ENCODE results near the gene ENDOG. TPM values are rescaled to one million over a fixed set of nuclear protein-coding genes. Genes with fewer than 3 reads are reported as not detected.
"Not testable (repeated sequence)": the region's sequence is repeated elsewhere in the genome, so short reads cannot be mapped to it uniquely, and the experiment has no call there.

The ENDOG gene
- total RNA-seq, 1 experiment from 2014 or later = 16.7 TPM

- not testable (repeated sequence) for H3K9ac ChIP-seq (ENCODE audit: extremely low read depth, insufficient read length, low read length); H3K56ac ChIP-seq (ENCODE audit: insufficient read length, low read depth, low read length); H3T11ph ChIP-seq (ENCODE audit: low read length); H3K9me3 ChIP-seq (ENCODE audit: control insufficient read depth, low read depth, low read length); H3K4ac ChIP-seq (ENCODE audit: low read depth, low read length); H4K8ac ChIP-seq (replicated peaks; ENCODE audit: insufficient read length, low read depth, low read length); H3K4me1 ChIP-seq (ENCODE audit: insufficient read depth, low read length); H2AFZ ChIP-seq (ENCODE audit: low read length); H3K27me3 Mint-ChIP-seq (ENCODE audit: low read depth); H3K14ac ChIP-seq (ENCODE audit: insufficient read depth, low read length); H2BK12ac ChIP-seq (ENCODE audit: insufficient read length, low read depth, low read length); H3K27me3 ChIP-seq (ENCODE audit: insufficient read depth, low read length); H3K23ac ChIP-seq (ENCODE audit: insufficient read length, low read depth, low read length); H3K23me2 ChIP-seq (ENCODE audit: insufficient read length, low read depth, low read length, poor library complexity, severe bottlenecking); H2BK15ac ChIP-seq (ENCODE audit: low read depth, low read length); H3K27ac ChIP-seq (ENCODE audit: insufficient read length, low read depth, low read length); H3K79me1 ChIP-seq (ENCODE audit: insufficient read depth, low read depth, low read length, poor library complexity, severe bottlenecking); H4K20me1 ChIP-seq (ENCODE audit: control insufficient read depth, insufficient read depth, insufficient read length); H3K4me2 ChIP-seq (ENCODE audit: insufficient read depth, insufficient read length, low read length); H4K91ac ChIP-seq (ENCODE audit: insufficient read length, low read depth, low read length); H3K79me2 ChIP-seq (ENCODE audit: insufficient read depth, low read length); H2BK120ac ChIP-seq (ENCODE audit: low read depth, low read length, poor library complexity, severe bottlenecking); H2AK5ac ChIP-seq (ENCODE audit: insufficient read length, low read length); H4K5ac ChIP-seq (ENCODE audit: insufficient read length, low read depth, low read length); DNase-seq; H2BK5ac ChIP-seq (ENCODE audit: insufficient read length, low read length); H2BK20ac ChIP-seq (ENCODE audit: low read depth, low read length, poor library complexity, severe bottlenecking); H3K4me3 Mint-ChIP-seq; H3K4me1 Mint-ChIP-seq; H3K27ac Mint-ChIP-seq; H3K18ac ChIP-seq (ENCODE audit: insufficient read length, low read depth, low read length)
- TF ChIP-seq, protein P1, sequence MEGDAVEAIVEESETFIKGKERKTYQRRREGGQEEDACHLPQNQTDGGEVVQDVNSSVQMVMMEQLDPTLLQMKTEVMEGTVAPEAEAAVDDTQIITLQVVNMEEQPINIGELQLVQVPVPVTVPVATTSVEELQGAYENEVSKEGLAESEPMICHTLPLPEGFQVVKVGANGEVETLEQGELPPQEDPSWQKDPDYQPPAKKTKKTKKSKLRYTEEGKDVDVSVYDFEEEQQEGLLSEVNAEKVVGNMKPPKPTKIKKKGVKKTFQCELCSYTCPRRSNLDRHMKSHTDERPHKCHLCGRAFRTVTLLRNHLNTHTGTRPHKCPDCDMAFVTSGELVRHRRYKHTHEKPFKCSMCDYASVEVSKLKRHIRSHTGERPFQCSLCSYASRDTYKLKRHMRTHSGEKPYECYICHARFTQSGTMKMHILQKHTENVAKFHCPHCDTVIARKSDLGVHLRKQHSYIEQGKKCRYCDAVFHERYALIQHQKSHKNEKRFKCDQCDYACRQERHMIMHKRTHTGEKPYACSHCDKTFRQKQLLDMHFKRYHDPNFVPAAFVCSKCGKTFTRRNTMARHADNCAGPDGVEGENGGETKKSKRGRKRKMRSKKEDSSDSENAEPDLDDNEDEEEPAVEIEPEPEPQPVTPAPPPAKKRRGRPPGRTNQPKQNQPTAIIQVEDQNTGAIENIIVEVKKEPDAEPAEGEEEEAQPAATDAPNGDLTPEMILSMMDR (conservative IDR thresholded peaks at IDR 0.05) = peak; percentile 74
- no CpG with 5 or more reads among the region's 10 CpGs for WGBS (ENCODE audit: extremely low coverage, insufficient read length, low lambda C conversion rate)
- Mint-ChIP-seq H3K9me3 (peaks cover 21 to 22% of the 10 kb centered on the region in 2 experiments), H3K36me3 (ENCODE audit: insufficient read depth in 1 of 3, low read depth in 3 of 3) (peaks cover 22 to 25% (median 22%) of the 10 kb centered on the region in 3 experiments)
Measured at GRCh38 chr9:128851779-128852600, 33.7 kb downstream of the ENDOG start.

DNA sequence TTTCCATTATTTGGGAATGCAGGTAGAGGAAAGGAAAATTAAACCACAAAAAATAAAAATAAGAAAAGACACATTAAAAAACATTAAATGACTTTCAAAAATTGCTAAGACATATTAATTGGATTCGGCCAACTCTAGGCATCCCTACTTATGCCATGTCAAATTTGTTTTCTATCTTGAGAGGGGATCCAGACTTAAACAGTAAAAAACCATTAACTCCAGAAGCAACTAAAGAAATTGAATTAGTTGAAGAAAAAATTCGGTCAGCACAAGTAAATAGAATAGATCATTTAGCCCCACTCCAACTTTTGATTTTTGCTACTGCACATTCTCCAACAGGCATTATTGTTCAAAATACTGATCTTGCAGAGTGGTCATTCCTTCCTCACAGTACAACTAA, 34.3 kb downstream of the ENDOG start:
- not testable (repeated sequence) for H3K27ac Mint-ChIP-seq; H2AFZ ChIP-seq (ENCODE audit: low read length); H3K27ac ChIP-seq (ENCODE audit: insufficient read length, low read depth, low read length); H3K9ac ChIP-seq (ENCODE audit: extremely low read depth, insufficient read length, low read length); H3K79me2 ChIP-seq (ENCODE audit: insufficient read depth, low read length); H3K79me1 ChIP-seq (ENCODE audit: insufficient read depth, low read depth, low read length, poor library complexity, severe bottlenecking); H3K18ac ChIP-seq (ENCODE audit: insufficient read length, low read depth, low read length); H3K4me3 Mint-ChIP-seq; H2BK20ac ChIP-seq (ENCODE audit: low read depth, low read length, poor library complexity, severe bottlenecking); H3K4me2 ChIP-seq (ENCODE audit: insufficient read depth, insufficient read length, low read length); H3K4me1 Mint-ChIP-seq; H4K5ac ChIP-seq (ENCODE audit: insufficient read length, low read depth, low read length); H3K23ac ChIP-seq (ENCODE audit: insufficient read length, low read depth, low read length); H3K14ac ChIP-seq (ENCODE audit: insufficient read depth, low read length); H3K27me3 ChIP-seq (ENCODE audit: insufficient read depth, low read length); DNase-seq; H4K20me1 ChIP-seq (ENCODE audit: control insufficient read depth, insufficient read depth, insufficient read length); H3K9me3 ChIP-seq (ENCODE audit: control insufficient read depth, low read depth, low read length); H4K8ac ChIP-seq (replicated peaks; ENCODE audit: insufficient read length, low read depth, low read length); H2BK120ac ChIP-seq (ENCODE audit: low read depth, low read length, poor library complexity, severe bottlenecking); H3K4ac ChIP-seq (ENCODE audit: low read depth, low read length); H2BK12ac ChIP-seq (ENCODE audit: insufficient read length, low read depth, low read length); H4K91ac ChIP-seq (ENCODE audit: insufficient read length, low read depth, low read length); H2AK5ac ChIP-seq (ENCODE audit: insufficient read length, low read length); H3K27me3 Mint-ChIP-seq (ENCODE audit: low read depth); H3K56ac ChIP-seq (ENCODE audit: insufficient read length, low read depth, low read length); H3K23me2 ChIP-seq (ENCODE audit: insufficient read length, low read depth, low read length, poor library complexity, severe bottlenecking); H3K4me1 ChIP-seq (ENCODE audit: insufficient read depth, low read length); H3T11ph ChIP-seq (ENCODE audit: low read length); H2BK5ac ChIP-seq (ENCODE audit: insufficient read length, low read length); H2BK15ac ChIP-seq (ENCODE audit: low read depth, low read length)
- no CpG with 5 or more reads among the region's 2 CpGs for WGBS (ENCODE audit: extremely low coverage, insufficient read length, low lambda C conversion rate)
- peaks cover 21 to 22% of the 10 kb centered on the region in 2 experiments for H3K9me3 Mint-ChIP-seq
- H3K36me3 Mint-ChIP-seq (ENCODE audit: insufficient read depth in 1 of 3, low read depth in 3 of 3) = peaks cover 21 to 24% (median 21%) of the 10 kb centered on the region in 3 experiments

Data from H9 (cell line).